IMR-90 (cell line): Measurements from ENCODE around the gene NHLH2.

Experiments used
- BHLHE40 ChIP-seq: fragments of 150-350 bp; IDR thresholded peaks from 2 replicates; pipeline ENCODE4 v1.6.1; 2016; ENCODE audit warnings: mild to moderate bottlenecking, low read depth, low read length
- CEBPB ChIP-seq: IDR thresholded peaks from 2 replicates; pipeline ENCODE4 v1.6.1; 2012; ENCODE audit warnings: low read depth, low read length, improper control_type of control experiment
- FOS ChIP-seq: fragments of 150-350 bp; IDR thresholded peaks from 2 replicates; pipeline ENCODE4 v1.6.1; 2016; ENCODE audit warnings: low read depth, low read length
- MAZ ChIP-seq: IDR thresholded peaks from 2 replicates; pipeline ENCODE4 v1.6.1; 2012; ENCODE audit warnings: low read depth, mild to moderate bottlenecking, low read length, improper control_type of control experiment, moderate library complexity, borderline replicate concordance
- MXI1 ChIP-seq: IDR thresholded peaks from 2 replicates; pipeline ENCODE4 v1.6.1; 2012; ENCODE audit warnings: low read depth, mild to moderate bottlenecking, low read length, moderate library complexity, borderline replicate concordance
- NFE2L2 ChIP-seq: fragments of 150-350 bp; IDR thresholded peaks from 2 replicates; pipeline ENCODE4 v1.6.1; 2016; ENCODE audit warnings: low read depth, mild to moderate bottlenecking, low read length
- POLR2A ChIP-seq: IDR thresholded peaks from 2 replicates; pipeline ENCODE4 v1.6.1; 2012; ENCODE audit warnings: mild to moderate bottlenecking, low read depth, low read length
- RCOR1 ChIP-seq: IDR thresholded peaks from 2 replicates; pipeline ENCODE4 v1.6.1; 2012; ENCODE audit warnings: mild to moderate bottlenecking, low read length, improper control_type of control experiment; ENCODE audit not compliant: insufficient replicate concordance
- USF2 ChIP-seq: fragments of 150-350 bp; IDR thresholded peaks from 2 replicates; pipeline ENCODE4 v1.6.1; 2017; ENCODE audit warnings: mild to moderate bottlenecking, antibody characterized with exemption, low read length, low read depth
- TF ChIP-seq, protein P1 (sequence below): conservative IDR thresholded peaks from 2 replicates; pipeline ENCODE4 v1.5.1; 2012; ENCODE audit warnings: mild to moderate bottlenecking, low read depth, low read length, improper control_type of control experiment
- TF ChIP-seq, protein P2 (sequence below): fragments of 150-350 bp; IDR thresholded peaks from 2 replicates; pipeline ENCODE4 v1.6.1; 2016; ENCODE audit warnings: low read depth, mild to moderate bottlenecking, low read length, moderate library complexity, borderline replicate concordance

DNA sequence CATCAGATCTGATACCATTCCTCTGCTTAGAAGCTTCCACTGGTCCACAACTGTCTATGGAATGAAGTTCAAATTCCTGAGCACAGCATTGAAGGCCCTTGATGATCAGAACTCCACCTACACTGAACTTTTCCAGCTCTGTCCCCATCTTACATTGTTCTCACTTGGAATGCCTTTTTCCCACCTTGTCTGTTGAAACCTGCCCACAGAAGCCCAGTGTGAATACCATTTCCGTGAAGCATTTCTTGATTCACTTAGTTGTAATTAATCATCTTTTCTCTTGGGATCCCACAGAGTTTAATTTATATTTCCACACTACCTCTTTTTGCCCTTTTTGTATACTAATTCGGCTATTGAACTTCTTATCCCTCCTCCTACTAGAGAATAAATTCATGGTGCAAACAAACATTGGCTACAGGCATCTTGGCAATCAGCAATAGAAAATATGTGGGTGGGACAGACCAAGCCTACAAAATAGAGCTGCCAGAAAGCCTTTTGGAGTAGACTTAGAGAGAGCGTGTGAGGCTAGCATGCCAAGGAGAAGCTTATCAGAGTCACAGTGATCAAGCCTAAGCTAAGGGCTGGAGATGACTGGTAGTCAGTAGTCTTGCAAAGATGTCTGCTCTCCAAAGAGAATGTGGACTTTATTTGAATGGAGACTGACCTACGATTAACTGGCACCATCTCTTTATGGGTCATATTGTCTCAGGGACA is 26.1 kb downstream of the NHLH2 start:
- TF ChIP-seq CEBPB = no peak
- TF ChIP-seq, protein P1, sequence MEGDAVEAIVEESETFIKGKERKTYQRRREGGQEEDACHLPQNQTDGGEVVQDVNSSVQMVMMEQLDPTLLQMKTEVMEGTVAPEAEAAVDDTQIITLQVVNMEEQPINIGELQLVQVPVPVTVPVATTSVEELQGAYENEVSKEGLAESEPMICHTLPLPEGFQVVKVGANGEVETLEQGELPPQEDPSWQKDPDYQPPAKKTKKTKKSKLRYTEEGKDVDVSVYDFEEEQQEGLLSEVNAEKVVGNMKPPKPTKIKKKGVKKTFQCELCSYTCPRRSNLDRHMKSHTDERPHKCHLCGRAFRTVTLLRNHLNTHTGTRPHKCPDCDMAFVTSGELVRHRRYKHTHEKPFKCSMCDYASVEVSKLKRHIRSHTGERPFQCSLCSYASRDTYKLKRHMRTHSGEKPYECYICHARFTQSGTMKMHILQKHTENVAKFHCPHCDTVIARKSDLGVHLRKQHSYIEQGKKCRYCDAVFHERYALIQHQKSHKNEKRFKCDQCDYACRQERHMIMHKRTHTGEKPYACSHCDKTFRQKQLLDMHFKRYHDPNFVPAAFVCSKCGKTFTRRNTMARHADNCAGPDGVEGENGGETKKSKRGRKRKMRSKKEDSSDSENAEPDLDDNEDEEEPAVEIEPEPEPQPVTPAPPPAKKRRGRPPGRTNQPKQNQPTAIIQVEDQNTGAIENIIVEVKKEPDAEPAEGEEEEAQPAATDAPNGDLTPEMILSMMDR = no peak
- TF ChIP-seq NFE2L2 = no peak
- no peak for TF ChIP-seq USF2
- no peak for TF ChIP-seq FOS
- no peak for TF ChIP-seq POLR2A
- no peak for TF ChIP-seq RCOR1
- TF ChIP-seq MAZ = no peak
- no peak for TF ChIP-seq BHLHE40
- no peak for TF ChIP-seq MXI1
- TF ChIP-seq, protein P2, sequence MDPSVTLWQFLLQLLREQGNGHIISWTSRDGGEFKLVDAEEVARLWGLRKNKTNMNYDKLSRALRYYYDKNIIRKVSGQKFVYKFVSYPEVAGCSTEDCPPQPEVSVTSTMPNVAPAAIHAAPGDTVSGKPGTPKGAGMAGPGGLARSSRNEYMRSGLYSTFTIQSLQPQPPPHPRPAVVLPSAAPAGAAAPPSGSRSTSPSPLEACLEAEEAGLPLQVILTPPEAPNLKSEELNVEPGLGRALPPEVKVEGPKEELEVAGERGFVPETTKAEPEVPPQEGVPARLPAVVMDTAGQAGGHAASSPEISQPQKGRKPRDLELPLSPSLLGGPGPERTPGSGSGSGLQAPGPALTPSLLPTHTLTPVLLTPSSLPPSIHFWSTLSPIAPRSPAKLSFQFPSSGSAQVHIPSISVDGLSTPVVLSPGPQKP = no peak
